K562 (cell line): Measurements from ENCODE around the gene NEK2. TPM values are rescaled to one million over a fixed set of nuclear protein-coding genes. Genes with fewer than 3 reads are reported as not detected.

Experiments used
- ATAC-seq: fragments of 200-7000 bp; cut with Tn5 transposase; 3 replicates; pipeline ENCODE4 v1.9.1; 2020; ENCODE audit warnings: moderate library complexity
- BruUV-seq: library from RNA; stranded (reverse); fragments of 400-500 nt; replicated peaks from 2 replicates; lab custom pipeline; 2021; lab: Mats Ljungman, UMichigan
- CTCF ChIA-PET: fragments of 300-600 bp; formaldehyde crosslinking; extraction: SDS; loops from one replicate; lab custom pipeline; 2021; ENCODE audit warnings: low intra/inter-chr PET ratio; lab: Yijun Ruan, JAX
- POLR2A ChIA-PET: fragments of 300-600, 350-650 bp; sonication (Branson Sonifier 250); formaldehyde crosslinking; extraction: SDS; loops from one replicate; lab custom pipeline; 2021; ENCODE audit warnings: antibody characterized with exemption, inconsistent platforms; lab: Yijun Ruan, JAX
- DNase-seq, 4 experiments: peaks; one replicate each; pipeline versions ENCODE4 v3.0.0 to v3.0.0-alpha.2; 2011 to 2018; ENCODE audit warnings: low spot score in 3 of 4, mixed read lengths in 3 of 4; ENCODE audit errors: extremely low read depth in 1 of 4
- FAIRE-seq: peaks from 2 replicates; lab custom pipeline; 2011; peaks lifted over from hg19 to GRCh38; lab: Jason Lieb, UNC
- H2AFZ ChIP-seq: 2 replicates; pipeline ENCODE4 v1.6.0; 2011; ENCODE audit warnings: low read depth, low read length, control low read depth, inconsistent platforms
- H3K27ac ChIP-seq: fragments of 200-600 bp; 3 replicates; pipeline ENCODE4 v1.8.0; 2011; ENCODE audit warnings: low read depth, mild to moderate bottlenecking, control low read depth, inconsistent platforms, low read length, moderate library complexity, mixed read lengths; ENCODE audit errors: extremely low read depth
- H3K27me3 ChIP-seq, 2 experiments: fragments of 300-600 bp in 1 of 2; 2 replicates in 1 of 2; 3 replicates in 1 of 2; pipeline versions ENCODE4 v1.6.0 to v1.8.0; 2011; ENCODE audit warnings: inconsistent platforms in 2 of 2, low read length in 2 of 2, mild to moderate bottlenecking in 1 of 2, mixed read lengths in 1 of 2, moderate library complexity in 1 of 2; ENCODE audit not compliant: control insufficient read depth in 2 of 2, insufficient read depth in 2 of 2
- H3K36me3 ChIP-seq: fragments of 300-600 bp; 3 replicates; pipeline ENCODE4 v1.8.0; 2011; ENCODE audit warnings: mild to moderate bottlenecking, low read length, inconsistent platforms; ENCODE audit not compliant: control insufficient read depth, insufficient read depth
- H3K4me1 ChIP-seq, 2 experiments: fragments of 200-600 bp in 1 of 2; replicated peaks in 1 of 2; 2 replicates in 1 of 2; 3 replicates in 1 of 2; pipeline versions ENCODE4 v1.5.1 to v1.8.0; 2011; ENCODE audit warnings: inconsistent platforms in 2 of 2, low read length in 2 of 2, mild to moderate bottlenecking in 1 of 2, mixed read lengths in 1 of 2, moderate library complexity in 1 of 2; ENCODE audit not compliant: control insufficient read depth in 2 of 2, insufficient read depth in 2 of 2
- H3K4me2 ChIP-seq: 2 replicates; pipeline ENCODE4 v1.6.1; 2011; ENCODE audit warnings: low read length, control low read depth, inconsistent platforms, mixed read lengths; ENCODE audit not compliant: insufficient read depth
- H3K4me3 ChIP-seq: fragments of 200-600 bp; sonication (generic), shearing (Covaris generic); 2 replicates; pipeline ENCODE4 v1.5.1; 2016; ENCODE audit warnings: control low read depth, inconsistent platforms
- H3K79me2 ChIP-seq: fragments of 200-600 bp; 3 replicates; pipeline ENCODE4 v1.8.0; 2011; ENCODE audit warnings: low read length, inconsistent platforms; ENCODE audit not compliant: control insufficient read depth, insufficient read depth
- H3K9ac ChIP-seq, 2 experiments: 2 replicates each; pipeline versions ENCODE4 v1.6.0 to v1.6.1; 2011; ENCODE audit warnings: low read depth in 2 of 2, low read length in 2 of 2, control low read depth in 1 of 2, inconsistent platforms in 1 of 2, mild to moderate bottlenecking in 1 of 2, mixed read lengths in 1 of 2; ENCODE audit not compliant: insufficient read depth in 1 of 2
- H3K9me1 ChIP-seq: one replicate; pipeline ENCODE4 v1.6.0; 2011; ENCODE audit warnings: inconsistent platforms, mild to moderate bottlenecking, low read length, moderate library complexity; ENCODE audit not compliant: control insufficient read depth, insufficient read depth
- H3K9me3 ChIP-seq: replicated peaks from 2 replicates; pipeline ENCODE4 v1.5.1; 2011; ENCODE audit warnings: low read depth, low read length, inconsistent platforms; ENCODE audit not compliant: control insufficient read depth, insufficient read depth
- H4K20me1 ChIP-seq: replicated peaks from 2 replicates; pipeline ENCODE4 v1.6.1; 2011; ENCODE audit warnings: low read length, inconsistent platforms, mixed read lengths; ENCODE audit not compliant: control insufficient read depth, insufficient read depth
- CREB1 ChIP-seq, 2 experiments: sonication (generic) in 1 of 2; formaldehyde crosslinking in 1 of 2; IDR thresholded peaks; 2 replicates each; pipeline versions ENCODE4 v1.6.1 to v1.8.0; 2012 to 2022; ENCODE audit warnings: inconsistent platforms in 1 of 2, mild to moderate bottlenecking in 1 of 2, missing genetic modification reagents in 1 of 2, moderate library complexity in 1 of 2
- CXXC5 ChIP-seq: fragments of 250-450 bp; sonication (Bioruptor Pico); IDR thresholded peaks from 2 replicates; pipeline ENCODE4 v1.8.0; 2022; ENCODE audit warnings: inconsistent platforms, mild to moderate bottlenecking, moderate library complexity
- HES1 ChIP-seq: fragments of 450-650 bp; IDR thresholded peaks from 2 replicates; pipeline ENCODE4 v1.6.1; 2016; ENCODE audit warnings: low read depth, mild to moderate bottlenecking, moderate library complexity
- HNRNPH1 ChIP-seq: fragments of 200-400 bp; formaldehyde crosslinking; optimal IDR thresholded peaks from 2 replicates; pipeline ENCODE3; 2017; ENCODE audit warnings: low read depth, mild to moderate bottlenecking, low read length, moderate library complexity
- IRF2 ChIP-seq: sonication (generic); formaldehyde crosslinking; IDR thresholded peaks from 2 replicates; pipeline ENCODE4 v1.8.1; 2022; ENCODE audit warnings: mild to moderate bottlenecking, missing genetic modification reagents
- KHSRP ChIP-seq: fragments of 450-650 bp; IDR thresholded peaks from 2 replicates; pipeline ENCODE4 v1.6.1; 2017
- KLF16 ChIP-seq: IDR thresholded peaks from 2 replicates; pipeline ENCODE4 v1.6.1; 2016; ENCODE audit warnings: antibody characterized with exemption
- MXI1 ChIP-seq: IDR thresholded peaks from 2 replicates; pipeline ENCODE4 v1.6.1; 2011; ENCODE audit warnings: low read depth, mild to moderate bottlenecking, improper control_type of control experiment, low read length
- MYNN ChIP-seq, 2 experiments: sonication (generic); formaldehyde crosslinking in 1 of 2; IDR thresholded peaks; 2 replicates each; pipeline versions ENCODE4 v1.5.0 to v1.6.1; 2016 to 2020; ENCODE audit warnings: antibody characterized with exemption in 1 of 2, missing genetic modification reagents in 1 of 2
- PCBP2 ChIP-seq: fragments of 200-400 bp; formaldehyde crosslinking; IDR thresholded peaks from 2 replicates; pipeline ENCODE4 v1.6.1; 2018; ENCODE audit warnings: low read length, low read depth, mild to moderate bottlenecking, moderate library complexity; ENCODE audit not compliant: poor library complexity, severe bottlenecking
- RBM39 ChIP-seq: fragments of 200-400 bp; formaldehyde crosslinking; optimal IDR thresholded peaks from 2 replicates; pipeline ENCODE3; 2018; ENCODE audit warnings: low read depth, low read length
- SP1 ChIP-seq: sonication (generic); formaldehyde crosslinking; IDR thresholded peaks from 2 replicates; pipeline ENCODE4 v1.8.1; 2022; ENCODE audit warnings: mild to moderate bottlenecking, missing genetic modification reagents
- ZNF232 ChIP-seq: sonication (generic); formaldehyde crosslinking; IDR thresholded peaks from 2 replicates; pipeline ENCODE4 v1.8.0; 2022; ENCODE audit warnings: mild to moderate bottlenecking, missing genetic modification reagents
- WGBS: fragments of 100-300 bp; shearing (Covaris generic); methylation state at CpG from one replicate; pipeline ENCODE4 v1.1.6; 2016; ENCODE audit warnings: low coverage, mixed read lengths; ENCODE audit not compliant: insufficient coverage; ENCODE audit errors: missing lambda C conversion rate; 5-methylcytosine and 5-hydroxymethylcytosine counted together
- in situ Hi-C: fragments of 300-500 bp; cut with MboI; formaldehyde crosslinking; loops from 4 replicates; pipeline ENCODE4 v1.15.0; 2018; ENCODE audit warnings: inconsistent platforms, mixed read lengths
- intact Hi-C: fragments of 100-400 bp; cut with micrococcal nuclease; formaldehyde crosslinking; loops from 2 replicates; pipeline ENCODE4 v1.14.2; 2022
- polyA plus RNA-seq, 8 experiments: library from polyadenylated mRNA; depleted of rRNA in 4 of 8; stranded (reverse) in 5 of 8; unstranded in 3 of 8; fragments of >200 nt; fragmentation: Nextera tagmentation in 2 of 8; fragmentation: Illumina TruSeq in 1 of 8; extraction: Ambion mirVana in 2 of 8; extraction: Trizol in 1 of 8; gene quantifications; 2 replicates each; pipeline versions ENCODE4 v1.2.1 to v1.2.3, GENCODE V29; 2011 to 2014; ENCODE audit warnings: inconsistent platforms in 1 of 8, missing spikeins in 1 of 8
- total RNA-seq, 7 experiments: library from RNA; depleted of rRNA in 6 of 7; stranded (reverse); fragments of >200 nt in 6 of 7; fragmentation: Illumina TruSeq in 2 of 7; extraction: Trizol in 2 of 7; gene quantifications; 2 replicates each; pipeline versions ENCODE4 v1.2.1 to v1.2.3, GENCODE V29; 2011 to 2021; ENCODE audit warnings: low replicate concordance in 1 of 7
- TF ChIP-seq, protein P1 (sequence below), 2 experiments: IDR thresholded peaks; 2 replicates each; pipeline ENCODE4 v1.6.1; 2012; ENCODE audit warnings: improper control_type of control experiment in 2 of 2, low read depth in 2 of 2, low read length in 2 of 2, borderline replicate concordance in 1 of 2

The NEK2 gene
- total and polyA plus RNA-seq, 9 of the 15 experiments (the other 6 are each of a cell fraction or from before 2014, with no cell fraction given) = 30.0 to 74.7 (median 66.4) TPM

- no peaks in the 10 kb centered on the region for H3K36me3 ChIP-seq
- H2AFZ ChIP-seq = no peak overlapping the region
- BruUV-seq = no TSS peak
- in situ Hi-C loops (no loop called here), intact Hi-C loops (no loop called here)
- ChIA-PET POLR2A (no interaction called here), CTCF (no interaction called here)
- no peak overlapping the region for H3K4me2 ChIP-seq
- WGBS = 39% methylated on average over 3 of the region's 3 CpGs
- no peaks in the 10 kb centered on the region for H3K9me3 ChIP-seq
- H3K27me3 ChIP-seq = 0 out of 5 replicates have a peak, but pooled peaks cover 0 to 3% of the 10 kb centered on the region in 2 experiments
- no peaks in the 10 kb centered on the region for H4K20me1 ChIP-seq
- peaks cover 0 to 5% of the 10 kb centered on the region in 2 experiments; a peak in 2 of 5 replicates for H3K4me1 ChIP-seq
- DNase-seq (no peak), FAIRE-seq (no peak), ATAC-seq (no peak)
- no peaks in the 10 kb centered on the region for H3K9me1 ChIP-seq
- no peak overlapping the region for H3K9ac ChIP-seq
- H3K4me3 ChIP-seq = no peak overlapping the region
- no peak overlapping the region for H3K27ac ChIP-seq
- no peaks in the 10 kb centered on the region for H3K79me2 ChIP-seq
- TF ChIP-seq SP1 = no peak
- no peak for TF ChIP-seq CREB1 (IDR thresholded peaks at IDR 0.05)
- TF ChIP-seq CREB1 (CRISPR knock-in tag; IDR thresholded peaks at IDR 0.05) = no peak
- TF ChIP-seq, protein P1, sequence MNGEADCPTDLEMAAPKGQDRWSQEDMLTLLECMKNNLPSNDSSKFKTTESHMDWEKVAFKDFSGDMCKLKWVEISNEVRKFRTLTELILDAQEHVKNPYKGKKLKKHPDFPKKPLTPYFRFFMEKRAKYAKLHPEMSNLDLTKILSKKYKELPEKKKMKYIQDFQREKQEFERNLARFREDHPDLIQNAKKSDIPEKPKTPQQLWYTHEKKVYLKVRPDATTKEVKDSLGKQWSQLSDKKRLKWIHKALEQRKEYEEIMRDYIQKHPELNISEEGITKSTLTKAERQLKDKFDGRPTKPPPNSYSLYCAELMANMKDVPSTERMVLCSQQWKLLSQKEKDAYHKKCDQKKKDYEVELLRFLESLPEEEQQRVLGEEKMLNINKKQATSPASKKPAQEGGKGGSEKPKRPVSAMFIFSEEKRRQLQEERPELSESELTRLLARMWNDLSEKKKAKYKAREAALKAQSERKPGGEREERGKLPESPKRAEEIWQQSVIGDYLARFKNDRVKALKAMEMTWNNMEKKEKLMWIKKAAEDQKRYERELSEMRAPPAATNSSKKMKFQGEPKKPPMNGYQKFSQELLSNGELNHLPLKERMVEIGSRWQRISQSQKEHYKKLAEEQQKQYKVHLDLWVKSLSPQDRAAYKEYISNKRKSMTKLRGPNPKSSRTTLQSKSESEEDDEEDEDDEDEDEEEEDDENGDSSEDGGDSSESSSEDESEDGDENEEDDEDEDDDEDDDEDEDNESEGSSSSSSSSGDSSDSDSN (IDR thresholded peaks at IDR 0.05; ENCODE audit: borderline replicate concordance in 1 of 2, low read depth in 2 of 2, low read length in 2 of 2) = no peak
- TF ChIP-seq HNRNPH1 = no peak
- no peak for TF ChIP-seq MXI1
- TF ChIP-seq ZNF232 (CRISPR knock-in tag) = no peak
- no peak for TF ChIP-seq IRF2 (CRISPR knock-in tag)
- TF ChIP-seq HES1 = no peak
- no peak for TF ChIP-seq PCBP2
- TF ChIP-seq KHSRP = no peak
- TF ChIP-seq MYNN (IDR thresholded peaks at IDR 0.05) = no peak
- no peak for TF ChIP-seq MYNN (CRISPR knock-in tag; IDR thresholded peaks at IDR 0.05)
- TF ChIP-seq KLF16 = no peak
- no peak for TF ChIP-seq RBM39
- TF ChIP-seq CXXC5 (CRISPR knock-in tag) = no peak
These were observed 29.1 kb upstream of the NEK2 start for GRCh38 chr1:211704543-211704942.
